K562 (cell line): ENCODE measurements around the gene HPSE2. TPM values are rescaled to one million over a fixed set of nuclear protein-coding genes. Genes with fewer than 3 reads are reported as not detected.
A peak's percentile ranks its signal among the peaks of the same experiment; 100 is the strongest.

ENCODE experiments used
- CBFA2T2 ChIP-seq: fragments of 450-650 bp; conservative IDR thresholded peaks from 2 replicates; pipeline ENCODE4 v1.6.1; 2017; ENCODE audit warnings: mild to moderate bottlenecking
- CBFA2T3 ChIP-seq: fragments of 450-650 bp; IDR thresholded peaks from 2 replicates; pipeline ENCODE4 v1.6.1; 2017
- CTBP1 ChIP-seq: fragments of 450-650 bp; IDR thresholded peaks from 2 replicates; pipeline ENCODE4 v1.6.1; 2016; ENCODE audit warnings: borderline replicate concordance
- FOSL1 ChIP-seq: fragments of 200-800 bp; sonication (Bioruptor generic); conservative IDR thresholded peaks from 2 replicates; pipeline ENCODE4 v1.6.1; 2016; ENCODE audit warnings: missing genetic modification characterization, missing compliant biosample characterization
- ILF3 ChIP-seq: fragments of 450-650 bp; IDR thresholded peaks from 2 replicates; pipeline ENCODE4 v1.6.1; 2018; ENCODE audit warnings: antibody characterized with exemption, mild to moderate bottlenecking, moderate library complexity, borderline replicate concordance
- MTA2 ChIP-seq: fragments of 450-650 bp; IDR thresholded peaks from 2 replicates; pipeline ENCODE4 v1.6.1; 2016; ENCODE audit warnings: low read depth
- NBN ChIP-seq: fragments of 450-650 bp; IDR thresholded peaks from 2 replicates; pipeline ENCODE4 v1.6.1; 2016; ENCODE audit warnings: low read depth, mild to moderate bottlenecking
- NELFE ChIP-seq: IDR thresholded peaks from 2 replicates; pipeline ENCODE4 v1.6.1; 2011; ENCODE audit warnings: mild to moderate bottlenecking; ENCODE audit not compliant: insufficient read depth, insufficient read length
- PKNOX1 ChIP-seq: fragments of 450-650 bp; IDR thresholded peaks from 2 replicates; pipeline ENCODE4 v1.6.1; 2016
- POLR2AphosphoS5 ChIP-seq: IDR thresholded peaks from 2 replicates; pipeline ENCODE4 v1.6.1; 2011; ENCODE audit warnings: mild to moderate bottlenecking, low read depth, low read length, moderate library complexity; ENCODE audit not compliant: control insufficient read depth, insufficient read depth
- SIN3B ChIP-seq: fragments of 450-650 bp; IDR thresholded peaks from 2 replicates; pipeline ENCODE4 v1.6.1; 2017; ENCODE audit warnings: low read depth, mild to moderate bottlenecking, moderate library complexity
- SMAD3 ChIP-seq: fragments of 450-650 bp; formaldehyde crosslinking; conservative IDR thresholded peaks from 2 replicates; pipeline ENCODE4 v1.4.0; 2020; ENCODE audit warnings: mild to moderate bottlenecking
- SOX6 ChIP-seq: fragments of 450-650 bp; IDR thresholded peaks from 2 replicates; pipeline ENCODE4 v1.6.1; 2014; ENCODE audit warnings: mild to moderate bottlenecking
- STAT5A ChIP-seq: IDR thresholded peaks from 2 replicates; pipeline ENCODE4 v1.6.1; 2012; ENCODE audit warnings: low read length, inconsistent platforms, borderline replicate concordance
- TBL1XR1 ChIP-seq, 2 experiments: IDR thresholded peaks; 2 replicates each; pipeline ENCODE4 v1.6.1; 2012; ENCODE audit warnings: improper control_type of control experiment in 2 of 2, low read length in 2 of 2, mild to moderate bottlenecking in 1 of 2
- TRIM24 ChIP-seq, 2 experiments: fragments of 450-650 bp; IDR thresholded peaks; 2 replicates each; pipeline ENCODE4 v1.6.1; 2016
- ZKSCAN1 ChIP-seq: fragments of 150-350 bp; IDR thresholded peaks from 2 replicates; pipeline ENCODE4 v1.6.1; 2016; ENCODE audit warnings: low read depth, low read length
- ZNF212 ChIP-seq: fragments of 450-650 bp; formaldehyde crosslinking; IDR thresholded peaks from 2 replicates; pipeline ENCODE4 v1.4.0; 2020; ENCODE audit warnings: mild to moderate bottlenecking
- ZNF239 ChIP-seq: fragments of 250-450 bp; sonication (Bioruptor Pico); IDR thresholded peaks from 2 replicates; pipeline ENCODE4 v1.4.0; 2020; ENCODE audit warnings: mild to moderate bottlenecking
- ZNF511 ChIP-seq: sonication (generic); formaldehyde crosslinking; IDR thresholded peaks from 2 replicates; pipeline ENCODE4 v1.8.0; 2022; ENCODE audit warnings: mild to moderate bottlenecking, missing genetic modification reagents
- polyA plus RNA-seq, 8 experiments: library from polyadenylated mRNA; depleted of rRNA in 4 of 8; stranded (reverse) in 5 of 8; unstranded in 3 of 8; fragments of >200 nt; fragmentation: Nextera tagmentation in 2 of 8; fragmentation: Illumina TruSeq in 1 of 8; extraction: Ambion mirVana in 2 of 8; extraction: Trizol in 1 of 8; gene quantifications; 2 replicates each; pipeline versions ENCODE4 v1.2.1 to v1.2.3, GENCODE V29; 2011 to 2014; ENCODE audit warnings: inconsistent platforms in 1 of 8, missing spikeins in 1 of 8
- total RNA-seq, 7 experiments: library from RNA; depleted of rRNA in 6 of 7; stranded (reverse); fragments of >200 nt in 6 of 7; fragmentation: Illumina TruSeq in 2 of 7; extraction: Trizol in 2 of 7; gene quantifications; 2 replicates each; pipeline versions ENCODE4 v1.2.1 to v1.2.3, GENCODE V29; 2011 to 2021; ENCODE audit warnings: low replicate concordance in 1 of 7
- TF ChIP-seq, protein P1 (sequence below): fragments of 450-650 bp; IDR thresholded peaks from 2 replicates; pipeline ENCODE4 v1.6.1; 2017; ENCODE audit warnings: antibody characterized with exemption, mild to moderate bottlenecking
- TF ChIP-seq, protein P2 (sequence below), 2 experiments: fragments of 150-350 bp in 1 of 2; IDR thresholded peaks; 2 replicates each; pipeline ENCODE4 v1.6.1; 2012 to 2016; ENCODE audit warnings: low read depth in 2 of 2, low read length in 2 of 2, mild to moderate bottlenecking in 1 of 2, moderate library complexity in 1 of 2

The HPSE2 gene
- total and polyA plus RNA-seq, 9 of the 15 experiments (the other 6 are each of a cell fraction or from before 2014, with no cell fraction given) = 0.03 to 0.10 (median 0.04) TPM; not detected in 2

GRCh38 chr10:98463016-98463415 is 772.6 kb downstream of the HPSE2 start (continued):
- TF ChIP-seq, protein P1, sequence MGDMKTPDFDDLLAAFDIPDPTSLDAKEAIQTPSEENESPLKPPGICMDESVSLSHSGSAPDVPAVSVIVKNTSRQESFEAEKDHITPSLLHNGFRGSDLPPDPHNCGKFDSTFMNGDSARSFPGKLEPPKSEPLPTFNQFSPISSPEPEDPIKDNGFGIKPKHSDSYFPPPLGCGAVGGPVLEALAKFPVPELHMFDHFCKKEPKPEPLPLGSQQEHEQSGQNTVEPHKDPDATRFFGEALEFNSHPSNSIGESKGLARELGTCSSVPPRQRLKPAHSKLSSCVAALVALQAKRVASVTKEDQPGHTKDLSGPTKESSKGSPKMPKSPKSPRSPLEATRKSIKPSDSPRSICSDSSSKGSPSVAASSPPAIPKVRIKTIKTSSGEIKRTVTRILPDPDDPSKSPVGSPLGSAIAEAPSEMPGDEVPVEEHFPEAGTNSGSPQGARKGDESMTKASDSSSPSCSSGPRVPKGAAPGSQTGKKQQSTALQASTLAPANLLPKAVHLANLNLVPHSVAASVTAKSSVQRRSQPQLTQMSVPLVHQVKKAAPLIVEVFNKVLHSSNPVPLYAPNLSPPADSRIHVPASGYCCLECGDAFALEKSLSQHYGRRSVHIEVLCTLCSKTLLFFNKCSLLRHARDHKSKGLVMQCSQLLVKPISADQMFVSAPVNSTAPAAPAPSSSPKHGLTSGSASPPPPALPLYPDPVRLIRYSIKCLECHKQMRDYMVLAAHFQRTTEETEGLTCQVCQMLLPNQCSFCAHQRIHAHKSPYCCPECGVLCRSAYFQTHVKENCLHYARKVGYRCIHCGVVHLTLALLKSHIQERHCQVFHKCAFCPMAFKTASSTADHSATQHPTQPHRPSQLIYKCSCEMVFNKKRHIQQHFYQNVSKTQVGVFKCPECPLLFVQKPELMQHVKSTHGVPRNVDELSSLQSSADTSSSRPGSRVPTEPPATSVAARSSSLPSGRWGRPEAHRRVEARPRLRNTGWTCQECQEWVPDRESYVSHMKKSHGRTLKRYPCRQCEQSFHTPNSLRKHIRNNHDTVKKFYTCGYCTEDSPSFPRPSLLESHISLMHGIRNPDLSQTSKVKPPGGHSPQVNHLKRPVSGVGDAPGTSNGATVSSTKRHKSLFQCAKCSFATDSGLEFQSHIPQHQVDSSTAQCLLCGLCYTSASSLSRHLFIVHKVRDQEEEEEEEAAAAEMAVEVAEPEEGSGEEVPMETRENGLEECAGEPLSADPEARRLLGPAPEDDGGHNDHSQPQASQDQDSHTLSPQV = peak; percentile 44; the same call in 1 of the 2 replicates
- TF ChIP-seq ZNF212 = no peak
- peak; percentile 60 for TF ChIP-seq PKNOX1
- TF ChIP-seq CBFA2T2 = peak; percentile 92
- TF ChIP-seq FOSL1 (tag) = 0 out of 2 replicates have a peak, but pooled peaks have one; percentile 22
- no peak for TF ChIP-seq SIN3B
- TF ChIP-seq SOX6 = peak; percentile 75; the same call in 1 of the 2 replicates
- peak; percentile 81 for TF ChIP-seq MTA2
- no peak for TF ChIP-seq CTBP1
- TF ChIP-seq POLR2AphosphoS5 = peak; percentile 62; the same call in 1 of the 2 replicates
- peak; percentile 96 for TF ChIP-seq CBFA2T3
- TF ChIP-seq ZKSCAN1 = no peak
- peak; percentile 56 to 65; a peak in 2 of 4 replicates for TF ChIP-seq TBL1XR1 (IDR thresholded peaks at IDR 0.05; ENCODE audit: low read length in 2 of 2)
- 0 out of 2 replicates have a peak, but pooled peaks have one; percentile 27 for TF ChIP-seq SMAD3 (CRISPR knock-in tag)
- TF ChIP-seq ILF3 = no peak
- TF ChIP-seq TRIM24 (IDR thresholded peaks at IDR 0.05) = peak; percentile 77 to 79
- no peak for TF ChIP-seq ZNF511
- no peak for TF ChIP-seq ZNF239 (CRISPR knock-in tag)
- TF ChIP-seq, protein P2, sequence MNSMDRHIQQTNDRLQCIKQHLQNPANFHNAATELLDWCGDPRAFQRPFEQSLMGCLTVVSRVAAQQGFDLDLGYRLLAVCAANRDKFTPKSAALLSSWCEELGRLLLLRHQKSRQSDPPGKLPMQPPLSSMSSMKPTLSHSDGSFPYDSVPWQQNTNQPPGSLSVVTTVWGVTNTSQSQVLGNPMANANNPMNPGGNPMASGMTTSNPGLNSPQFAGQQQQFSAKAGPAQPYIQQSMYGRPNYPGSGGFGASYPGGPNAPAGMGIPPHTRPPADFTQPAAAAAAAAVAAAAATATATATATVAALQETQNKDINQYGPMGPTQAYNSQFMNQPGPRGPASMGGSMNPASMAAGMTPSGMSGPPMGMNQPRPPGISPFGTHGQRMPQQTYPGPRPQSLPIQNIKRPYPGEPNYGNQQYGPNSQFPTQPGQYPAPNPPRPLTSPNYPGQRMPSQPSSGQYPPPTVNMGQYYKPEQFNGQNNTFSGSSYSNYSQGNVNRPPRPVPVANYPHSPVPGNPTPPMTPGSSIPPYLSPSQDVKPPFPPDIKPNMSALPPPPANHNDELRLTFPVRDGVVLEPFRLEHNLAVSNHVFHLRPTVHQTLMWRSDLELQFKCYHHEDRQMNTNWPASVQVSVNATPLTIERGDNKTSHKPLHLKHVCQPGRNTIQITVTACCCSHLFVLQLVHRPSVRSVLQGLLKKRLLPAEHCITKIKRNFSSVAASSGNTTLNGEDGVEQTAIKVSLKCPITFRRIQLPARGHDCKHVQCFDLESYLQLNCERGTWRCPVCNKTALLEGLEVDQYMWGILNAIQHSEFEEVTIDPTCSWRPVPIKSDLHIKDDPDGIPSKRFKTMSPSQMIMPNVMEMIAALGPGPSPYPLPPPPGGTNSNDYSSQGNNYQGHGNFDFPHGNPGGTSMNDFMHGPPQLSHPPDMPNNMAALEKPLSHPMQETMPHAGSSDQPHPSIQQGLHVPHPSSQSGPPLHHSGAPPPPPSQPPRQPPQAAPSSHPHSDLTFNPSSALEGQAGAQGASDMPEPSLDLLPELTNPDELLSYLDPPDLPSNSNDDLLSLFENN (IDR thresholded peaks at IDR 0.05; ENCODE audit: low read depth in 2 of 2, low read length in 2 of 2) = 0 out of 4 replicates have a peak, but pooled peaks of 1 of the 2 experiments have one; percentile 65
- TF ChIP-seq NBN = 0 out of 2 replicates have a peak, but pooled peaks have one; percentile 20
- peak; percentile 68; the same call in 1 of the 2 replicates for TF ChIP-seq STAT5A
- no peak for TF ChIP-seq NELFE
